IMR-90 (cell line): Measurements from ENCODE around the gene OR51I2.

ENCODE experiments used
- BHLHE40 ChIP-seq: fragments of 150-350 bp; IDR thresholded peaks from 2 replicates; pipeline ENCODE4 v1.6.1; 2016; ENCODE audit warnings: mild to moderate bottlenecking, low read depth, low read length
- CEBPB ChIP-seq: IDR thresholded peaks from 2 replicates; pipeline ENCODE4 v1.6.1; 2012; ENCODE audit warnings: low read depth, low read length, improper control_type of control experiment
- MAFK ChIP-seq: IDR thresholded peaks from 2 replicates; pipeline ENCODE4 v1.6.1; 2012; ENCODE audit warnings: low read depth, low read length, improper control_type of control experiment
- MAZ ChIP-seq: IDR thresholded peaks from 2 replicates; pipeline ENCODE4 v1.6.1; 2012; ENCODE audit warnings: low read depth, mild to moderate bottlenecking, low read length, improper control_type of control experiment, moderate library complexity, borderline replicate concordance
- NFE2L2 ChIP-seq: fragments of 150-350 bp; IDR thresholded peaks from 2 replicates; pipeline ENCODE4 v1.6.1; 2016; ENCODE audit warnings: low read depth, mild to moderate bottlenecking, low read length
- POLR2A ChIP-seq: IDR thresholded peaks from 2 replicates; pipeline ENCODE4 v1.6.1; 2012; ENCODE audit warnings: mild to moderate bottlenecking, low read depth, low read length
- RAD21 ChIP-seq: IDR thresholded peaks from 2 replicates; pipeline ENCODE4 v1.6.1; 2012; ENCODE audit warnings: low read length, improper control_type of control experiment
- RCOR1 ChIP-seq: IDR thresholded peaks from 2 replicates; pipeline ENCODE4 v1.6.1; 2012; ENCODE audit warnings: mild to moderate bottlenecking, low read length, improper control_type of control experiment; ENCODE audit not compliant: insufficient replicate concordance
- RFX5 ChIP-seq: IDR thresholded peaks from 2 replicates; pipeline ENCODE4 v1.8.0; 2012; ENCODE audit warnings: low read depth, mild to moderate bottlenecking, low read length, moderate library complexity
- SMC3 ChIP-seq: fragments of 150-350 bp; IDR thresholded peaks from 2 replicates; pipeline ENCODE4 v1.6.1; 2016; ENCODE audit warnings: low read depth, mild to moderate bottlenecking, antibody characterized with exemption, low read length, moderate library complexity
- TF ChIP-seq, protein P1 (sequence below): fragments of 150-350 bp; IDR thresholded peaks from 2 replicates; pipeline ENCODE4 v1.6.1; 2017; ENCODE audit warnings: mild to moderate bottlenecking, antibody characterized with exemption, low read length, low read depth
- TF ChIP-seq, protein P2 (sequence below): conservative IDR thresholded peaks from 2 replicates; pipeline ENCODE4 v1.5.1; 2012; ENCODE audit warnings: mild to moderate bottlenecking, low read depth, low read length, improper control_type of control experiment
- TF ChIP-seq, protein P3 (sequence below): fragments of 150-350 bp; IDR thresholded peaks from 2 replicates; pipeline ENCODE4 v1.6.1; 2016; ENCODE audit warnings: low read depth, mild to moderate bottlenecking, low read length, moderate library complexity, borderline replicate concordance

DNA sequence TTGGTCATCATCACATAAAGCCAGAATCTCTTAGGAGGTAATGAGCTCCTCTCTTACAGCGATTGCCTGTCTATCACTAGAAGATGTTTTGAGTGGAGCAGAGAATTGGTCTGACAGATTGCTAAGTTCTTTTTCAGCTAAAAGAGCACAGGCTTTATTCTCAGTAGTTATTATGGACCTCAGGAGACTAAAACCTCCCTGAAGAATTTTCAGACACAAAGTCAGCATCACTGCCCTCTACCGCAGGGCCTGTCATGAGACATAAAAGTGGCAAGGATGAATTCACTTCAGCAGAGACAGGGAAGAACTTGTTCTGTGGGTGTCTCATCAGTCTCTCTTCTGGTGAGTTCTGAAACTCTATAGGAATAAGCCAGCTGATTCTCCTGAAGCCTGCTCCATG is at the start of gene OR51I2:
- TF ChIP-seq, protein P1, sequence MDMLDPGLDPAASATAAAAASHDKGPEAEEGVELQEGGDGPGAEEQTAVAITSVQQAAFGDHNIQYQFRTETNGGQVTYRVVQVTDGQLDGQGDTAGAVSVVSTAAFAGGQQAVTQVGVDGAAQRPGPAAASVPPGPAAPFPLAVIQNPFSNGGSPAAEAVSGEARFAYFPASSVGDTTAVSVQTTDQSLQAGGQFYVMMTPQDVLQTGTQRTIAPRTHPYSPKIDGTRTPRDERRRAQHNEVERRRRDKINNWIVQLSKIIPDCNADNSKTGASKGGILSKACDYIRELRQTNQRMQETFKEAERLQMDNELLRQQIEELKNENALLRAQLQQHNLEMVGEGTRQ: no peak
- TF ChIP-seq, protein P2, sequence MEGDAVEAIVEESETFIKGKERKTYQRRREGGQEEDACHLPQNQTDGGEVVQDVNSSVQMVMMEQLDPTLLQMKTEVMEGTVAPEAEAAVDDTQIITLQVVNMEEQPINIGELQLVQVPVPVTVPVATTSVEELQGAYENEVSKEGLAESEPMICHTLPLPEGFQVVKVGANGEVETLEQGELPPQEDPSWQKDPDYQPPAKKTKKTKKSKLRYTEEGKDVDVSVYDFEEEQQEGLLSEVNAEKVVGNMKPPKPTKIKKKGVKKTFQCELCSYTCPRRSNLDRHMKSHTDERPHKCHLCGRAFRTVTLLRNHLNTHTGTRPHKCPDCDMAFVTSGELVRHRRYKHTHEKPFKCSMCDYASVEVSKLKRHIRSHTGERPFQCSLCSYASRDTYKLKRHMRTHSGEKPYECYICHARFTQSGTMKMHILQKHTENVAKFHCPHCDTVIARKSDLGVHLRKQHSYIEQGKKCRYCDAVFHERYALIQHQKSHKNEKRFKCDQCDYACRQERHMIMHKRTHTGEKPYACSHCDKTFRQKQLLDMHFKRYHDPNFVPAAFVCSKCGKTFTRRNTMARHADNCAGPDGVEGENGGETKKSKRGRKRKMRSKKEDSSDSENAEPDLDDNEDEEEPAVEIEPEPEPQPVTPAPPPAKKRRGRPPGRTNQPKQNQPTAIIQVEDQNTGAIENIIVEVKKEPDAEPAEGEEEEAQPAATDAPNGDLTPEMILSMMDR: no peak
- TF ChIP-seq SMC3 (no peak), BHLHE40 (no peak), POLR2A (no peak), RAD21 (no peak), NFE2L2 (no peak), MAFK (no peak), RCOR1 (no peak), MAZ (no peak), CEBPB (no peak), RFX5 (no peak)
- TF ChIP-seq, protein P3, sequence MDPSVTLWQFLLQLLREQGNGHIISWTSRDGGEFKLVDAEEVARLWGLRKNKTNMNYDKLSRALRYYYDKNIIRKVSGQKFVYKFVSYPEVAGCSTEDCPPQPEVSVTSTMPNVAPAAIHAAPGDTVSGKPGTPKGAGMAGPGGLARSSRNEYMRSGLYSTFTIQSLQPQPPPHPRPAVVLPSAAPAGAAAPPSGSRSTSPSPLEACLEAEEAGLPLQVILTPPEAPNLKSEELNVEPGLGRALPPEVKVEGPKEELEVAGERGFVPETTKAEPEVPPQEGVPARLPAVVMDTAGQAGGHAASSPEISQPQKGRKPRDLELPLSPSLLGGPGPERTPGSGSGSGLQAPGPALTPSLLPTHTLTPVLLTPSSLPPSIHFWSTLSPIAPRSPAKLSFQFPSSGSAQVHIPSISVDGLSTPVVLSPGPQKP: no peak
